Bronchial epithelial cell (primary cell): ENCODE results near the gene MCTP1. TPM values are rescaled to one million over a fixed set of nuclear protein-coding genes. Genes with fewer than 3 reads are reported as not detected.

Experiments
- DNase-seq: peaks from one replicate; pipeline ENCODE4 v3.0.0-alpha.2; 2010; ENCODE audit warnings: low read depth
- FAIRE-seq: peaks from 2 replicates; lab custom pipeline; 2011; peaks lifted over from hg19 to GRCh38; lab: Jason Lieb, UNC
- H3K27me3 ChIP-seq: 2 replicates; pipeline ENCODE4 v1.5.1; 2011; ENCODE audit warnings: low read length; ENCODE audit not compliant: control insufficient read depth, insufficient read depth
- H3K36me3 ChIP-seq: 2 replicates; pipeline ENCODE4 v1.5.1; 2011; ENCODE audit warnings: low read length; ENCODE audit not compliant: control insufficient read depth, insufficient read depth
- H3K4me3 ChIP-seq: 2 replicates; pipeline ENCODE4 v1.5.1; 2011; ENCODE audit warnings: mild to moderate bottlenecking, low read depth, low read length, control low read depth
- total RNA-seq: library from RNA; depleted of rRNA; stranded (reverse); fragments of >200 nt; gene quantifications from 2 replicates; pipeline ENCODE4 v1.2.1, GENCODE V29; 2014
- TF ChIP-seq, protein P1 (sequence below): IDR thresholded peaks from 2 replicates; pipeline ENCODE4 v1.5.1; 2011; ENCODE audit warnings: mild to moderate bottlenecking, moderate library complexity, low read length, control low read depth, inconsistent platforms; ENCODE audit not compliant: insufficient read depth, severe bottlenecking

MCTP1 gene
- total RNA-seq, 1 donor from 2014 or later: 17.9 TPM

DNA sequence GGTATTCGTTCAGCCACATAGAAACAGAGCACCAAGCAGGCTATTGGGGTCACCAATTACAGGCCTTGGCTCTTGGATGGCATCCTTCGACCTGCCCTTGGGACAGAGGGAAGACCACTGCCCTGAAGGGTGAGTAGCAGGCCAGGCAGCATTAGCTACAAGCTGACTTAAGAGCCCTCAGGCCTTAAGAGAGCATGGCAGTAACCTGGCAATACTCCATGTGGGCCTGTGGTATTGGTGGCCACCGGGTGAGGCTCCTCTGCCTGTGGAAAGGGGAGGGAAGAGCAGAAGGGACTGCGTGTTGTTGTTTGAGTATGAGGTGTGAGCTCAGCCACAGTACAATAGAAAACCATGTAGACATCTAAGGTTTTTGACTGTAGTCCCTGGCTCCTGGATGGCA, 170.6 kb downstream of the MCTP1 start:
- FAIRE-seq (peak; percentile 40), DNase-seq (no peak)
- H3K36me3 ChIP-seq: no peaks in the 10 kb centered on the region
- H3K27me3 ChIP-seq: no peaks in the 10 kb centered on the region
- no peak overlapping the region for H3K4me3 ChIP-seq
- TF ChIP-seq, protein P1, sequence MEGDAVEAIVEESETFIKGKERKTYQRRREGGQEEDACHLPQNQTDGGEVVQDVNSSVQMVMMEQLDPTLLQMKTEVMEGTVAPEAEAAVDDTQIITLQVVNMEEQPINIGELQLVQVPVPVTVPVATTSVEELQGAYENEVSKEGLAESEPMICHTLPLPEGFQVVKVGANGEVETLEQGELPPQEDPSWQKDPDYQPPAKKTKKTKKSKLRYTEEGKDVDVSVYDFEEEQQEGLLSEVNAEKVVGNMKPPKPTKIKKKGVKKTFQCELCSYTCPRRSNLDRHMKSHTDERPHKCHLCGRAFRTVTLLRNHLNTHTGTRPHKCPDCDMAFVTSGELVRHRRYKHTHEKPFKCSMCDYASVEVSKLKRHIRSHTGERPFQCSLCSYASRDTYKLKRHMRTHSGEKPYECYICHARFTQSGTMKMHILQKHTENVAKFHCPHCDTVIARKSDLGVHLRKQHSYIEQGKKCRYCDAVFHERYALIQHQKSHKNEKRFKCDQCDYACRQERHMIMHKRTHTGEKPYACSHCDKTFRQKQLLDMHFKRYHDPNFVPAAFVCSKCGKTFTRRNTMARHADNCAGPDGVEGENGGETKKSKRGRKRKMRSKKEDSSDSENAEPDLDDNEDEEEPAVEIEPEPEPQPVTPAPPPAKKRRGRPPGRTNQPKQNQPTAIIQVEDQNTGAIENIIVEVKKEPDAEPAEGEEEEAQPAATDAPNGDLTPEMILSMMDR: no peak

DNA sequence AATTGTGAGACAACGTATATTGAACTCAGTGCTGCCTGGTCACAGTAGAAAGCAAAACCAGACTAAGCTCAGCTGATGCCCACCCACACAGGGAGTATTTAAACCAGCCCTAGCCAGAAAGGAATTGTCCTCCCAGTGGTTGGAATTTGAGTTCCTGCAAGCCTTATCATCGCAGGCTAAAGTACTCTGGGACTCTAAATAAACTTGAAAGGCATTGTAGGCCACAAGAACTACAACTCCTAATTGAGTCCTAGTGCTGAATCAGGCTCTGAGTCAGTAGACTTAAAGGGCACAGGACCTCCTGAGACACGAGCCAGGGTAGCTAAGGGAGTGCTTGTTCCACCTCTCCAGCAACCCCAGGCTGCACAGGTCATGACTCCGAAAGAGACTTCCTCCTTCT, 171.4 kb downstream of the MCTP1 start:
- H3K36me3 ChIP-seq: no peaks in the 10 kb centered on the region
- FAIRE-seq (no peak), DNase-seq (peak; percentile 44)
- TF ChIP-seq, protein P1: no peak
- H3K4me3 ChIP-seq: no peak overlapping the region
- no peaks in the 10 kb centered on the region for H3K27me3 ChIP-seq

DNA sequence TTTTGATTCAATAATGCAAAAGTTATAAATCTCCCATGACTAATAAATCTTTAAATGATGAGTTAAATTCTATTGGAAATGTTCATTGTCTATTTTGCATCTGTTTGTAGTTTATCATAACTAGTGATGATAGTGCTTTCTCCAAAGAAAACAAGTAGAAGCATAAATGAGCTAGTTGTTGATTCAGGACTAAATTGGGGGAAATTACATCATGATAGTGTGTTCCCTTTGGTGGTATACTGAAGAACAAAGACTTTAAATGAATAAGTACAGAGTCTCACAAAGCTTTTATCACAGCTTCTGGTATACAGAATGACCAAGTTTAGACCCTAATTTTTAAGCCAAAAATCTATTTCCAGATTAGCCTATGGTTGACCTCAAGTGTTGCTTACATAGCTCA, 173.8 kb downstream of the MCTP1 start:
- no peaks in the 10 kb centered on the region for H3K27me3 ChIP-seq
- no peak for FAIRE-seq
- no peaks in the 10 kb centered on the region for H3K36me3 ChIP-seq
- DNase-seq: no peak
- no peak overlapping the region for H3K4me3 ChIP-seq
- TF ChIP-seq, protein P1: no peak

DNA sequence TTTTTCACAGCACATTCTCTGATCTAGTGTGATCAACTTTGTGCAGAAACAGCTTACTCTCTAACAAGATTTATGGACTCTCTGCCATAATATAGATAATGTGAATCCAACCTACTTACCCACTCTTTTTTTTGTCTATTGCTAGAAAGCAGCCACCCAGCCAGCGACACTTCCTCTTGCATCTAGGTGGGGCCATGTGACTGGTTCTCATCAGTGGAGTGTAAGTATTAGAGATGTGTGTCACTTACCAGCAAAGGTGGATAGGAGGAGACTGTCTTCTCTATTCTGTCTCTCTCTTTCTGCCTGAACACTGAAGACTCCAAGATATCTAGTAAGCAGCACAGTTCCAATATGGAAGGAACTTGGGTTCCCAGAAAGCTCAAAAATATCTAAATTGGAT, 174.8 kb downstream of the MCTP1 start:
- no peaks in the 10 kb centered on the region for H3K36me3 ChIP-seq
- FAIRE-seq (no peak), DNase-seq (no peak)
- H3K27me3 ChIP-seq: no peaks in the 10 kb centered on the region
- TF ChIP-seq, protein P1: no peak
- no peak overlapping the region for H3K4me3 ChIP-seq

DNA sequence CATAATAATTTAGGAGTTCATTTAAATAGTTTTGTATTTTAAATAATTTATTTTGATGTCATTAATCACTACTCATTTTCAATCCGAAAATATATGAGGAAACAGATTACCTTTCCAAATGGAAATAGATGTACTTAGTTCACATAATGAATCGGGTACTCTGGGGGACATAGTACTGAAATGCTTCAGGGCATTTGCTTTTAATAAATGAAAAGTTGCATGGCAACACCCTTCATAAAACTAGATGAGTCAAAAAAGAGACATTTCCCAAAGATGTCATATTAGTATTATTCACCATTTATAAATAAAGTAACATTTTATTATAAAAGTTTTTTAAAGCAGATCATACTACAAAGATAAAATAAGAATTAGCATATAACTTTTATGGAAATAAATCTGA, 177.8 kb downstream of the MCTP1 start:
- Histone ChIP-seq H3K27me3 (no peaks in the 10 kb centered on the region), H3K4me3 (no peak overlapping the region), H3K36me3 (no peaks in the 10 kb centered on the region)
- TF ChIP-seq, protein P1: no peak
- DNase-seq (no peak), FAIRE-seq (no peak)

DNA sequence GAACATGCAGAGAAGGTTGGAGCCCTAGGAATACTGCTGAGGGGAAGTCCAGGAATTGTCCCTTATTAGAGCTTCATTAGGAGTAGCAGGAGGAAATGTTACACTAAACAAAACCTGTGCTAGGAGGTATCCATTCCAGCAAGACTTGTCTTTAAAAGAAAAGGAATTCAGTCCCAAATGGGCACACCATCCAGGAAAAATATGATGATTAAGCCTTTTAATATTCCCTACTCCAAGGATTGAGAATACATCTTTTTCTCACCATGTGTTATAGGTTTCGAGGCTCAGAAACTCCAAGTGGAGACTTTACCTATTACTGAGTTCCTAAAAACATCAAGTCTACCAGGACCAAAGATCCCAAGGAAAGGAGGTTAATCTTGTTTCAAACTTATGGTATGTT, 179.3 kb downstream of the MCTP1 start:
- TF ChIP-seq, protein P1: no peak
- FAIRE-seq: no peak
- Histone ChIP-seq H3K27me3 (no peaks in the 10 kb centered on the region), H3K4me3 (no peak overlapping the region), H3K36me3 (no peaks in the 10 kb centered on the region)
- DNase-seq: no peak
